ENCODE data around the gene NAV2.
"Not testable (repeated sequence)": the region's sequence is repeated elsewhere in the genome, so short reads cannot be mapped to it uniquely, and the experiment has no call there.

NAV2 gene

GRCh38 chr11:19952116-19952605 lies 239.5 kb downstream of the NAV2 start:
- Histone ChIP-seq H3K9ac (ENCODE audit: low read depth, low read length) (no peak overlapping the region), H3K9me3 (ENCODE audit: control insufficient read depth, insufficient read depth, low read length) (no peaks in the 10 kb centered on the region), H3K36me3 (ENCODE audit: insufficient read depth, low read length) (peaks cover 4% of the 10 kb centered on the region), H3K4me1 (ENCODE audit: insufficient read depth, low read length) (peaks cover 35% of the 10 kb centered on the region)

- H3K9ac ChIP-seq (ENCODE audit: low read depth, low read length): no peak overlapping the region
- H3K36me3 ChIP-seq (ENCODE audit: insufficient read depth, low read length): peaks cover 2% of the 10 kb centered on the region; the same call in 1 of the 2 replicates
- no peaks in the 10 kb centered on the region for H3K9me3 ChIP-seq (ENCODE audit: control insufficient read depth, insufficient read depth, low read length)
- peaks cover 41% of the 10 kb centered on the region for H3K4me1 ChIP-seq (ENCODE audit: insufficient read depth, low read length)
These were observed 240.3 kb downstream of the NAV2 start for GRCh38 chr11:19952911-19953310.

GRCh38 chr11:19953336-19953735 lies 240.7 kb downstream of the NAV2 start:
- Histone ChIP-seq H3K9me3 (ENCODE audit: control insufficient read depth, insufficient read depth, low read length) (no peaks in the 10 kb centered on the region), H3K4me1 (ENCODE audit: insufficient read depth, low read length) (peaks cover 43% of the 10 kb centered on the region), H3K36me3 (ENCODE audit: insufficient read depth, low read length) (peaks cover 2% of the 10 kb centered on the region; the same call in 1 of the 2 replicates), H3K9ac (ENCODE audit: low read depth, low read length) (no peak overlapping the region)

GRCh38 chr11:19953909-19954308 lies 241.3 kb downstream of the NAV2 start:
- H3K9ac ChIP-seq (ENCODE audit: low read depth, low read length): no peak overlapping the region
- H3K36me3 ChIP-seq (ENCODE audit: insufficient read depth, low read length): peaks cover 2% of the 10 kb centered on the region; the same call in 1 of the 2 replicates
- peaks cover 43% of the 10 kb centered on the region for H3K4me1 ChIP-seq (ENCODE audit: insufficient read depth, low read length)
- H3K9me3 ChIP-seq (ENCODE audit: control insufficient read depth, insufficient read depth, low read length): no peaks in the 10 kb centered on the region

- H3K4me1 ChIP-seq (ENCODE audit: insufficient read depth, low read length): peaks cover 43% of the 10 kb centered on the region
- no peak overlapping the region for H3K9ac ChIP-seq (ENCODE audit: low read depth, low read length)
- H3K9me3 ChIP-seq (ENCODE audit: control insufficient read depth, insufficient read depth, low read length): no peaks in the 10 kb centered on the region
- H3K36me3 ChIP-seq (ENCODE audit: insufficient read depth, low read length): no peaks in the 10 kb centered on the region; the same call in 1 of the 2 replicates
These were observed 242.3 kb downstream of the NAV2 start for GRCh38 chr11:19954899-19955298.

- H3K36me3 ChIP-seq (ENCODE audit: insufficient read depth, low read length): no peaks in the 10 kb centered on the region; the same call in 1 of the 2 replicates
- H3K9me3 ChIP-seq (ENCODE audit: control insufficient read depth, insufficient read depth, low read length): no peaks in the 10 kb centered on the region
- peaks cover 43% of the 10 kb centered on the region for H3K4me1 ChIP-seq (ENCODE audit: insufficient read depth, low read length)
- H3K9ac ChIP-seq (ENCODE audit: low read depth, low read length): no peak overlapping the region
These were observed 243.0 kb downstream of the NAV2 start for GRCh38 chr11:19955660-19956059.

GRCh38 chr11:19956228-19956627 lies 243.6 kb downstream of the NAV2 start:
- peaks cover 43% of the 10 kb centered on the region for H3K4me1 ChIP-seq (ENCODE audit: insufficient read depth, low read length)
- H3K9ac ChIP-seq (ENCODE audit: low read depth, low read length): no peak overlapping the region

GRCh38 chr11:19957294-19957943 lies 244.8 kb downstream of the NAV2 start:
- Histone ChIP-seq H3K9ac (ENCODE audit: low read depth, low read length) (no peak overlapping the region), H3K36me3 (ENCODE audit: insufficient read depth, low read length) (no peaks in the 10 kb centered on the region), H3K9me3 (ENCODE audit: control insufficient read depth, insufficient read depth, low read length) (no peaks in the 10 kb centered on the region), H3K4me1 (ENCODE audit: insufficient read depth, low read length) (peaks cover 34% of the 10 kb centered on the region)

More at GRCh38 chr11:19956228-19956627, 243.6 kb downstream of the NAV2 start:
- H3K36me3 ChIP-seq (ENCODE audit: insufficient read depth, low read length): no peaks in the 10 kb centered on the region
- H3K9me3 ChIP-seq (ENCODE audit: control insufficient read depth, insufficient read depth, low read length): no peaks in the 10 kb centered on the region

GRCh38 chr11:19958204-19958603 lies 245.6 kb downstream of the NAV2 start:
- Histone ChIP-seq H3K4me1 (ENCODE audit: insufficient read depth, low read length) (peaks cover 27% of the 10 kb centered on the region), H3K9me3 (ENCODE audit: control insufficient read depth, insufficient read depth, low read length) (no peaks in the 10 kb centered on the region)

GRCh38 chr11:19959210-19959609 lies 246.6 kb downstream of the NAV2 start:
- Histone ChIP-seq H3K4me1 (ENCODE audit: insufficient read depth, low read length) (peaks cover 19% of the 10 kb centered on the region), H3K9ac (ENCODE audit: low read depth, low read length) (no peak overlapping the region), H3K36me3 (ENCODE audit: insufficient read depth, low read length) (no peaks in the 10 kb centered on the region), H3K9me3 (ENCODE audit: control insufficient read depth, insufficient read depth, low read length) (no peaks in the 10 kb centered on the region)

More at GRCh38 chr11:19958204-19958603, 245.6 kb downstream of the NAV2 start:
- Histone ChIP-seq H3K9ac (ENCODE audit: low read depth, low read length) (no peak overlapping the region), H3K36me3 (ENCODE audit: insufficient read depth, low read length) (no peaks in the 10 kb centered on the region)

- Histone ChIP-seq H3K4me1 (ENCODE audit: insufficient read depth, low read length) (peaks cover 14% of the 10 kb centered on the region), H3K36me3 (ENCODE audit: insufficient read depth, low read length) (no peaks in the 10 kb centered on the region), H3K9me3 (ENCODE audit: control insufficient read depth, insufficient read depth, low read length) (no peaks in the 10 kb centered on the region), H3K9ac (ENCODE audit: low read depth, low read length) (no peak overlapping the region)
These were observed 247.0 kb downstream of the NAV2 start for GRCh38 chr11:19959648-19960059.

- peaks cover 14% of the 10 kb centered on the region for H3K4me1 ChIP-seq (ENCODE audit: insufficient read depth, low read length)
- H3K9me3 ChIP-seq (ENCODE audit: control insufficient read depth, insufficient read depth, low read length); H3K9ac ChIP-seq (ENCODE audit: low read depth, low read length); H3K36me3 ChIP-seq (ENCODE audit: insufficient read depth, low read length): not testable (repeated sequence)
These were observed 247.8 kb downstream of the NAV2 start for GRCh38 chr11:19960410-19960809.

- H3K36me3 ChIP-seq (ENCODE audit: insufficient read depth, low read length): no peaks in the 10 kb centered on the region
- H3K4me1 ChIP-seq (ENCODE audit: insufficient read depth, low read length): peaks cover 14% of the 10 kb centered on the region
- H3K9ac ChIP-seq (ENCODE audit: low read depth, low read length): no peak overlapping the region
- no peaks in the 10 kb centered on the region for H3K9me3 ChIP-seq (ENCODE audit: control insufficient read depth, insufficient read depth, low read length)
These were observed 248.6 kb downstream of the NAV2 start for GRCh38 chr11:19961225-19961624.

GRCh38 chr11:19962053-19962800 lies 249.6 kb downstream of the NAV2 start:
- Histone ChIP-seq H3K9me3 (ENCODE audit: control insufficient read depth, insufficient read depth, low read length) (no peaks in the 10 kb centered on the region), H3K36me3 (ENCODE audit: insufficient read depth, low read length) (no peaks in the 10 kb centered on the region), H3K9ac (ENCODE audit: low read depth, low read length) (no peak overlapping the region), H3K4me1 (ENCODE audit: insufficient read depth, low read length) (peaks cover 8% of the 10 kb centered on the region; the same call in 1 of the 2 replicates)

GRCh38 chr11:19962801-19963175 lies 250.2 kb downstream of the NAV2 start:
- no peaks in the 10 kb centered on the region for H3K9me3 ChIP-seq (ENCODE audit: control insufficient read depth, insufficient read depth, low read length)
- peaks cover 3% of the 10 kb centered on the region; the same call in 1 of the 2 replicates for H3K4me1 ChIP-seq (ENCODE audit: insufficient read depth, low read length)
- H3K36me3 ChIP-seq (ENCODE audit: insufficient read depth, low read length): no peaks in the 10 kb centered on the region
- no peak overlapping the region for H3K9ac ChIP-seq (ENCODE audit: low read depth, low read length)

Data from ES-I3 (cell line).